GM12872 (cell line): Measurements from ENCODE around the gene NRTN.

Experiments used
- CTCF ChIP-seq: IDR thresholded peaks from 3 replicates; pipeline ENCODE4 v1.5.1; 2011; ENCODE audit warnings: low read depth, mild to moderate bottlenecking, low read length, moderate library complexity; ENCODE audit not compliant: insufficient read depth

The NRTN gene

DNA sequence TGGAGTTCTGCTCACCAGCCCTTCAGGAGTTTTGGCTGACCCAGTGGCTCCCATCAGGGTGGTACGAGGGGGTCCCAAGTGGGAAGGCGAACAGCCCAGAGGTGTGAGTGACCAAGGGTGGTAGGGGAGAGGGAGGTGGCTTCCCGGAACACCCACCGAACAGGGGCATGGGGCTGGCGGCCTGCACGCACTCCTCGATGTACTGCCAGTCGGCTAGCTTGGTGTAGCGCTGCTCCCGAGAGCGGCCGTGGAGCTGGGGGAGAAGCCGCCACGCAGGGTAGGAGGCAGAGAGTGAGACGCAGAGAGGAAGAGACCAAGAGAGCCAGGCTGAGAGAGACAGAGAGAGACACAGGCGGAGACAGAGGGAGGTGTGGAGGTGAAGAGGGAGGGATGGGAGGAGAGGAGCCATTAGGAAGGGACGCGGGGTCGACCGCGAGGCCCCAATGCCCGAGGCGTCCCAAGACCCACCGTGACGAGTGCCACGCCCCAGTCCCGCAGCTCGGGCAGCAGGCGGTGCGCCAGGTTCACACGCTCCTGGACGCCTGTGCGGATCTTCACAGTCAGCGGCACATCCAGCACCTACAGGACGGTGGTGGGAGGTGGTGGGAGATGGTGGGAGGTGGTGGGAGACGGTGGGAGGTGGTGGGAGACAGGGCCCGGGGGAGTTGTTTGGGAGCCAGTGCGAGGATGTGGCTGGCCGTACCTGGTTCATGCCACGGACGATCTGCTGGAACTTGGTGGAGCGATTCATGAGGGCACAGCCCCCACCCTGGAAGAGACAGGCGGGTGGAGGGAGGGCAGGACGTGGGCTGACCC lies 18.1 kb upstream of the NRTN start:
- TF ChIP-seq CTCF: no peak

DNA sequence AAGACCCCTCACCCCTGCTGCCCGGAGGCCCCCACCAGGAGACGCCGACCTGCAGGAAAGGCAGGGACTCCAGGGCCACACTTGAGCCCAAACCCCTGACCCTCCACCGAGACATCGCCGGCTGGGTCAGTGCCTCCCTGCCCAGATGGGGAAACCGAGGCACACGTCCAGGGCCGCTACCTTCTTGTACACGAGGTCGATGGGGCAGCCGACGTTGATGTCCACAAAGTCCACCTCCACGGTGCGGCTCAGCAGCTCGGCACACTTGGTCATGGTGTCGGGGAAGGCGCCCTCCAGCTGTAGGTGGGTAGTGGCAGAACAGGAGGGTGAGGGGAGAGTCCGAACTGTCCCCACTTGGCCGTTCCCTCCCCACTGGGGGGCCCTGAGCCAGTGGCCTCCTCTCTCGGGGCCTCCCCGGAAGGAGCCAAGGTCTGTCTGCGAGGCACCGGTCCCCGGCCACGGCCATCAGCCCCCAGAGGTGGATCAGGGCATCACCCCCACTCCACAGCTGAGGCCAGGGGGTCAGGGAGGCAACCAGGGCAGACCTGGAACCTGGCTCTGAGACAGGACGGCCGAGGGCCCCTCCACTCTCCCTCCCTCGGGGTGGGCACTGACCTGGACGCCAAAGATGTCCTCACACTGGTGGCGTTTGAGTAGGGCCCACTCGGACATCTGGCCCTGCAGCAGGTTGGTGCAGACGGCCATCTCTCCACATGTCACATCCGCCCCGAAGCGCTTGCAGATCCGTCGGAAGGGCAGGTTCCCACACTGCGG lies 17.3 kb upstream of the NRTN start:
- TF ChIP-seq CTCF: no peak

GRCh38 chr19:5788422-5788821 lies 16.4 kb upstream of the NRTN start:
- TF ChIP-seq CTCF: no peak

GRCh38 chr19:5789351-5789761 lies 15.5 kb upstream of the NRTN start:
- no peak for TF ChIP-seq CTCF

- TF ChIP-seq CTCF: no peak
These were observed 14.8 kb upstream of the NRTN start for GRCh38 chr19:5789886-5790558.

- TF ChIP-seq CTCF: no peak
These were observed 14.0 kb upstream of the NRTN start, which contains the start of gene DUS3L for GRCh38 chr19:5790559-5791520. TSS of gene DUS3L (minus strand) at chr19:5791163. CDS start at chr19:5791141, 22 bp downstream.
